Small intestine (tissue), 16 donors: ENCODE measurements around the gene TPSD1. TPM values are rescaled to one million over a fixed set of nuclear protein-coding genes. Genes with fewer than 3 reads are reported as not detected.
"Not testable (repeated sequence)": the region's sequence is repeated elsewhere in the genome, so short reads cannot be mapped to it uniquely, and the experiment has no call there.

ENCODE experiments used
- DNase-seq, 2 donors: peaks; one replicate each; pipeline versions ENCODE4 v3.0.0 to v3.0.0-alpha.2; 2013
- FAIRE-seq: peaks from 2 replicates; lab custom pipeline; 2012; peaks lifted over from hg19 to GRCh38; lab: Jason Lieb, UNC
- H3K27ac ChIP-seq, 3 donors: one replicate each; pipeline ENCODE4 v1.5.1; 2013; ENCODE audit warnings: low read length in 2 of 3, mild to moderate bottlenecking in 2 of 3, control low read depth in 1 of 3, inconsistent platforms in 1 of 3, low read depth in 1 of 3, moderate library complexity in 1 of 3
- H3K27me3 ChIP-seq, 3 donors: one replicate each; pipeline ENCODE4 v1.6.1; 2013; ENCODE audit warnings: low read length in 3 of 3, inconsistent platforms in 1 of 3; ENCODE audit not compliant: control insufficient read depth in 3 of 3, insufficient read depth in 3 of 3
- H3K36me3 ChIP-seq, 3 donors: one replicate each; pipeline ENCODE4 v1.6.1; 2013; ENCODE audit warnings: low read length in 3 of 3, inconsistent platforms in 1 of 3, low read depth in 1 of 3, mild to moderate bottlenecking in 1 of 3, moderate library complexity in 1 of 3; ENCODE audit not compliant: control insufficient read depth in 3 of 3, insufficient read depth in 2 of 3
- H3K4me1 ChIP-seq, 3 donors: one replicate each; pipeline ENCODE4 v1.6.1; 2013; ENCODE audit warnings: low read length in 2 of 3, inconsistent platforms in 1 of 3, low read depth in 1 of 3, mild to moderate bottlenecking in 1 of 3, moderate library complexity in 1 of 3; ENCODE audit not compliant: control insufficient read depth in 3 of 3, insufficient read depth in 2 of 3
- H3K4me3 ChIP-seq, 3 donors: one replicate each; pipeline ENCODE4 v1.5.1; 2013; ENCODE audit warnings: low read length in 3 of 3, control low read depth in 1 of 3, inconsistent platforms in 1 of 3, low read depth in 1 of 3, mild to moderate bottlenecking in 1 of 3, moderate library complexity in 1 of 3
- H3K9me3 ChIP-seq, 2 donors: one replicate each; pipeline ENCODE4 v1.6.1; 2013; ENCODE audit warnings: low read depth in 1 of 2, low read length in 1 of 2; ENCODE audit not compliant: control insufficient read depth in 2 of 2, insufficient read depth in 1 of 2
- WGBS, 3 donors: extraction: QIAGEN DNeasy Blood & Tissue Kit; methylation state at CpG; one replicate each; pipeline ENCODE4 v1.1.7; 2013; 5-methylcytosine and 5-hydroxymethylcytosine counted together
- long read RNA-seq, 10 donors: transcript quantifications; one replicate each; lab custom pipeline, GENCODE V29; 2026
- polyA plus RNA-seq, 4 donors: library from polyadenylated mRNA; stranded (reverse) in 3 of 4; unstranded in 1 of 4; fragments of 200-250 nt in 3 of 4; fragments of 120-200 nt in 1 of 4; gene quantifications; one replicate each; pipeline versions ENCODE4 v1.2.1 to v1.2.3, GENCODE V29; 2013
- donor health status: healthy with polysubstance abuse.
- donor health status: control.
- donor health status: control.
- donor health status: Bipolar disorder and iron deficiency.
- donor health status: healthy.

TPSD1 gene
- polyA plus RNA-seq = 1 to 10 TPM in 1 of 4 donors, under 1 TPM in 2, not detected in 1; 0.06 to 1.3 (median 0.81) TPM
- long read RNA-seq, donor 1 = 0 reads
- long read RNA-seq, donor 2 = 0 reads
- long read RNA-seq, donor 3 = 0 reads
- long read RNA-seq, donor 4 = 0 reads
- long read RNA-seq, donor 5 = 0 reads
- long read RNA-seq, donor 6 = 0 reads
- long read RNA-seq, donor 7 = 0 reads
- long read RNA-seq, donor 8 = 0 reads
- long read RNA-seq, donor 9 = 0 reads
- long read RNA-seq, donor 10 = 0 reads

GRCh38 chr16:1255276-1256122 lies at the start of gene TPSD1:
TSS of gene TPSD1 (plus strand) at chr16:1256069. CDS start at chr16:1256281, 212 bp downstream.
- not testable (repeated sequence) for DNase-seq, H3K36me3 ChIP-seq, H3K9me3 ChIP-seq, H3K4me3 ChIP-seq, H3K27ac ChIP-seq, H3K4me1 ChIP-seq, FAIRE-seq
- WGBS, 3 donors = 35 to 65% (median 47%) methylated on average over 19 to 26 of the region's 26 CpGs
- peaks cover 9 to 18% (median 10%) of the 10 kb centered on the region in 3 donors for H3K27me3 ChIP-seq

GRCh38 chr16:1206326-1206725 lies 49.5 kb upstream of the TPSD1 start:
- no peaks in the 10 kb centered on the region for H3K9me3 ChIP-seq
- H3K27ac ChIP-seq = no peak overlapping the region
- H3K36me3 ChIP-seq = peaks cover 0 to 17% (median 0%) of the 10 kb centered on the region in 3 donors
- 70 to 77% (median 74%) methylated on average over 8 to 9 of the region's 9 CpGs for WGBS, 3 donors
- no peaks in the 10 kb centered on the region for H3K27me3 ChIP-seq
- no peak for DNase-seq
- FAIRE-seq = no peak
- H3K4me3 ChIP-seq = no peak overlapping the region
- no peaks in the 10 kb centered on the region for H3K4me1 ChIP-seq

GRCh38 chr16:1206786-1207185 lies 49.1 kb upstream of the TPSD1 start:
- Histone ChIP-seq H3K27ac (no peak overlapping the region), H3K4me3 (no peak overlapping the region), H3K9me3 (no peaks in the 10 kb centered on the region), H3K4me1 (no peaks in the 10 kb centered on the region), H3K36me3 (peaks cover 0 to 15% (median 0%) of the 10 kb centered on the region in 3 donors), H3K27me3 (no peaks in the 10 kb centered on the region)
- WGBS, 3 donors = 81 to 91% (median 91%) methylated on average over 11 to 16 of the region's 16 CpGs
- DNase-seq (no peak), FAIRE-seq (no peak)

- H3K4me3 ChIP-seq = no peak overlapping the region
- no peaks in the 10 kb centered on the region for H3K27me3 ChIP-seq
- DNase-seq (no peak), FAIRE-seq (no peak)
- H3K27ac ChIP-seq = no peak overlapping the region
- no peaks in the 10 kb centered on the region for H3K9me3 ChIP-seq
- 80 to 90% (median 87%) methylated on average over 18 to 22 of the region's 22 CpGs for WGBS, 3 donors
- H3K36me3 ChIP-seq = peaks cover 0 to 9% (median 0%) of the 10 kb centered on the region in 3 donors
- H3K4me1 ChIP-seq = no peaks in the 10 kb centered on the region
These were observed 47.5 kb upstream of the TPSD1 start for GRCh38 chr16:1208239-1208830.

- Histone ChIP-seq H3K27me3 (no peaks in the 10 kb centered on the region), H3K36me3 (peaks cover 0 to 12% (median 3%) of the 10 kb centered on the region in 3 donors), H3K27ac (no peak overlapping the region), H3K4me3 (no peak overlapping the region), H3K4me1 (no peaks in the 10 kb centered on the region), H3K9me3 (no peaks in the 10 kb centered on the region)
- FAIRE-seq = no peak
- DNase-seq = no peak
- 93 to 96% (median 95%) methylated on average over 40 to 43 of the region's 43 CpGs for WGBS, 3 donors
These were observed 46.8 kb upstream of the TPSD1 start for GRCh38 chr16:1209081-1209480.

GRCh38 chr16:1210461-1210860 lies 45.4 kb upstream of the TPSD1 start:
- H3K36me3 ChIP-seq = peaks cover 0 to 14% (median 3%) of the 10 kb centered on the region in 3 donors

GRCh38 chr16:1211451-1212268 lies 44.2 kb upstream of the TPSD1 start:
- FAIRE-seq (no peak), DNase-seq (no peak)
- no peaks in the 10 kb centered on the region for H3K9me3 ChIP-seq
- H3K4me3 ChIP-seq = no peak overlapping the region
- no peaks in the 10 kb centered on the region for H3K4me1 ChIP-seq
- H3K27me3 ChIP-seq = no peaks in the 10 kb centered on the region
- WGBS, 3 donors = 90 to 95% (median 93%) methylated on average over 60 to 65 of the region's 65 CpGs
- peaks cover 0 to 14% (median 3%) of the 10 kb centered on the region in 3 donors for H3K36me3 ChIP-seq
- no peak overlapping the region for H3K27ac ChIP-seq

More at GRCh38 chr16:1210461-1210860, 45.4 kb upstream of the TPSD1 start:
- no peak for FAIRE-seq
- Histone ChIP-seq H3K4me1 (no peaks in the 10 kb centered on the region), H3K27me3 (no peaks in the 10 kb centered on the region), H3K9me3 (no peaks in the 10 kb centered on the region), H3K4me3 (no peak overlapping the region), H3K27ac (no peak overlapping the region)
- 87 to 89% (median 88%) methylated on average over 23 of the region's 23 CpGs for WGBS, 3 donors
- DNase-seq = no peak
